ENCODE results near the gene CEP126. TPM values are rescaled to one million over a fixed set of nuclear protein-coding genes. Genes with fewer than 3 reads are reported as not detected.

Gene CEP126
- total and polyA plus RNA-seq, 11 donors, result 0.26 to 1.8 (median 0.93) TPM

DNA sequence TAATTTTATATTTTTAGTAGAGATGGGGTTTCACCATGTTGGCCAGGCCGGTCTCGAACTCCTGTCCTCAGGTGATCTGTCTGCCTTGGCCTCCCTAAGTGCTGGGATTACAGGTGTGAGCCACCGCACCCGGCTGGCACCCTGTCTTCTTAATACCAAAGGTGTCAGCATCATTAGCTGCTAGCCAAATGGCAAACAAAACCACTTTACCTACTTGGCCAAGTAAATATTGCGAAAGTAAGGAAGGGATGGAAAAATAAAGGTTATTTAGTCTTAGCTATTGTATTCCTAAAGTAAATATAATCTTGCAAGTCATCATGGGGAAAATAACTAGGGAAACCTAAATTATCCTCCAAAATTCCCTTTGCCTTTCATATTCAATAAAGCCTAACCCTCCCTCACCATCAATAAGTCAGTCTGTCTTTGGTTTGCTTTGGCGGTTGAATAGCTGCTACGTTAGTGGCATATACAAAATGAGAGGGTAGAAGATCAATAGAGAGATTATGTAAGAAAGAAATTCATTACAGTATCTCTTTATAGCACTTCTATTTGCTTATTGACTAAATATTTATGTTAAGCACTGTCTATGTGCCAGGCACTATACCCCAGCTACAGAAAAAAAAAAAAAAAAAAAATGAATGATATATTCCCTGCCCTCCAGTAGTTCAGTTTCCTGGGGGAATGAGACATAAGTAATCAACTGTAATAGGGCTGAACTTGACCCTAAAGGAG, 92.2 kb downstream of the CEP126 start:
- 97 to 98% (median 97%) methylated on average over 7 of the region's 7 CpGs for WGBS, 4 donors
- ATAC-seq (no peak), DNase-seq (no peak)
- intact Hi-C loops (cut with DNase I), result loop anchor here in 7 of 10 donors (1.0 to 10.0 kb wide), 6 partner anchors 90 to 552 kb away; partner anchors contain the start of genes ANGPTL5 (in 2 of the 7) and CEP126 (in 2 of the 7)
- Histone ChIP-seq H3K4me3 (no peak overlapping the region), H3K9me3 (no peaks in the 10 kb centered on the region), H3K4me1 (peaks cover 0 to 19% (median 6%) of the 10 kb centered on the region in 12 donors), H3K27me3 (no peaks in the 10 kb centered on the region), H3K27ac (no peak overlapping the region), H3K36me3 (peaks cover 0 to 2% (median 0%) of the 10 kb centered on the region in 9 donors)
- no peak for TF ChIP-seq POLR2A (IDR thresholded peaks at IDR 0.05)
- TF ChIP-seq, protein P1, sequence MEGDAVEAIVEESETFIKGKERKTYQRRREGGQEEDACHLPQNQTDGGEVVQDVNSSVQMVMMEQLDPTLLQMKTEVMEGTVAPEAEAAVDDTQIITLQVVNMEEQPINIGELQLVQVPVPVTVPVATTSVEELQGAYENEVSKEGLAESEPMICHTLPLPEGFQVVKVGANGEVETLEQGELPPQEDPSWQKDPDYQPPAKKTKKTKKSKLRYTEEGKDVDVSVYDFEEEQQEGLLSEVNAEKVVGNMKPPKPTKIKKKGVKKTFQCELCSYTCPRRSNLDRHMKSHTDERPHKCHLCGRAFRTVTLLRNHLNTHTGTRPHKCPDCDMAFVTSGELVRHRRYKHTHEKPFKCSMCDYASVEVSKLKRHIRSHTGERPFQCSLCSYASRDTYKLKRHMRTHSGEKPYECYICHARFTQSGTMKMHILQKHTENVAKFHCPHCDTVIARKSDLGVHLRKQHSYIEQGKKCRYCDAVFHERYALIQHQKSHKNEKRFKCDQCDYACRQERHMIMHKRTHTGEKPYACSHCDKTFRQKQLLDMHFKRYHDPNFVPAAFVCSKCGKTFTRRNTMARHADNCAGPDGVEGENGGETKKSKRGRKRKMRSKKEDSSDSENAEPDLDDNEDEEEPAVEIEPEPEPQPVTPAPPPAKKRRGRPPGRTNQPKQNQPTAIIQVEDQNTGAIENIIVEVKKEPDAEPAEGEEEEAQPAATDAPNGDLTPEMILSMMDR (IDR thresholded peaks at IDR 0.05), result no peak

DNA sequence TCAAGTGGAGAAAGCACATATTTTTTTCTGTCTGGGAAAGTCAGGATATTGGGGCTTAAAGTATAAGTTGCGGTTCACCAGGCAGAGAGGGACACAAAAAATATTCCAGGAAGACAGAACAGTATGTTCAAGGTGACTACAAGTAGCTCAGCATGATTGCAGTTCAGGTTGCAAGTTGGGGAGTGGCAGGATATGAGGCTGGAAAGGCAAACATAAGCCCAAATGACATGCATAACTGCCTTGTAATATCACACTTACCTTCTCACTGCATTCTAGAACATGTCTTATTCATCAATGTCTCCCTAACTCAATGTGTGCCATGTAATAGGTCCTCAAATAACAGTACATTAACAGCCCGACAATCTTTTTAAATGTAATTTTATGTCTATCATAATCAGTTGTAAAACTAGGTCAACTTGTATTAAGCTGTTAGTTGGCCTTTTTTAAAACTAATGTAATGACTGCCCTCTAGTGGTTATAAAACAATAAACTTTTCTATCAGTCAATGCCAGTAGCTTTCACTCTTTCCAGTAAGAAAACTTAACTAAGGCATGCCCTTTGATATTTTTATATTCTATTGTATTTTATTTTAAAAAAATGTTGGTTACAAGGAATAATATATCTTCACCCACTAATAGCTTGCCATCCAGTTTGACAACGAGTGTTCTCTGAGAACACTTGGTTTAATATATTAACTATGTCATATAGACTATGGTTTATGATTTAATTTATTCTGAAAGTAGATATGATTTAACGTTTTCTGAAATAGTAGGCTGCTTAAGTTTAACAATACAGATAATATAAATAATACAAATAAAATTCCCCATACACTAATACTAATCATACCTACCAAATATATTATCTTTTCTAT, 93.0 kb downstream of the CEP126 start:
- Histone ChIP-seq H3K27ac (no peak overlapping the region), H3K4me3 (no peak overlapping the region), H3K36me3 (no peaks in the 10 kb centered on the region), H3K27me3 (no peaks in the 10 kb centered on the region), H3K4me1 (peaks cover 0 to 19% (median 6%) of the 10 kb centered on the region in 12 donors), H3K9me3 (no peaks in the 10 kb centered on the region)
- 28 to 29% (median 29%) methylated on average over 4 of the region's 4 CpGs for WGBS, 4 donors
- DNase-seq, result no peak
- no peak for TF ChIP-seq POLR2A (IDR thresholded peaks at IDR 0.05)
- TF ChIP-seq, protein P1 (IDR thresholded peaks at IDR 0.05), result peak; percentile 51 to 72 (median 62)
- intact Hi-C loops (cut with DNase I), result loop anchor here (1.0 to 10.0 kb wide), 6 partner anchors 91 to 553 kb away; partner anchors contain the start of genes ANGPTL5 (in 2 of the 10) and CEP126 (in 2 of the 10)
- ATAC-seq, result peak in 2 of 4 donors; percentile 55 to 68

DNA sequence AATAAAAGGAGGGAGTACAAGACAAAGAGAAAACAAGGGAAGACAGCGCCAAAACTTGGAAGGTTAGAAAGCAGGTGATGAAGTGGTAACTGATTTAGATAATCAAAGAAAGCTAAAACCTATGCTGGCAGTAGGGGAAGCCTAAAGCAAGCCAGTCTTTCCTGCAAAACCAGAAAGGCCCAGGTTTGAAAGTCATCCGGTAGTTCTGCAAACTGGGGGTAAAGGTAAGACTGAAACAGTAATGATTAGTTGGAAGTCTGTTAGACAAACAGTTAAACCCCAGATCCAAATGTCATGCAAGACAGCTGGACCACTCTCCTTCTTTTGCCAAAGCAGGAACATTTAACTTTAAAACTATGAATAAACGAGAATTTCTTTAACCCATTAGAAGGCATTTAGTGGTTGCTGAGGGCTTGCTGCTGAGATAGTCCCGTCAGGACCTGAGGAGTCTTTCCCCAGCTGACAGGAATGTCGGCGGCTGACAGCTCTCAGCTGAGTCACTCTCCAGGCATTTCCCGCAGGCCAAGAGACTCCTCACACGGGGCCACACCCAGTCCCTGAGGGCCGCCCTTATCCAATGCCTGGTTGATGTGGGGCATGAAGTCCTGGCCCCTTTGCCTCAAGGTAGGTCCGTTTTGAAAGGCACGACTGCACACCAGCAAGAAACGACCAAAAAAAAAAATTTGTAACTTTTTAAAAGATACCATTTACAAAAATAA, 96.1 kb downstream of the CEP126 start:
- Histone ChIP-seq H3K36me3 (no peaks in the 10 kb centered on the region), H3K27ac (no peak overlapping the region), H3K9me3 (no peaks in the 10 kb centered on the region), H3K4me3 (peak overlapping the region in 1 of 12 donors; percentile 8), H3K27me3 (no peaks in the 10 kb centered on the region), H3K4me1 (peaks cover 0 to 19% (median 6%) of the 10 kb centered on the region in 12 donors)
- DNase-seq, result peak; percentile 42 to 84 (median 76)
- intact Hi-C loops (cut with DNase I), result loop anchor here in 1 of 10 donors (10.0 kb wide), 1 partner anchor 556 kb away; no protein-coding TSS in a partner anchor
- no peak for TF ChIP-seq POLR2A (IDR thresholded peaks at IDR 0.05)
- TF ChIP-seq, protein P1 (IDR thresholded peaks at IDR 0.05), result no peak
- peak; percentile 55 to 95 (median 90) for ATAC-seq
- WGBS, 4 donors, result 20 to 28% (median 22%) methylated on average over 12 of the region's 12 CpGs
